ENCODE data around the gene RHOG. TPM values are rescaled to one million over a fixed set of nuclear protein-coding genes. Genes with fewer than 3 reads are reported as not detected.

Gene RHOG
- total RNA-seq, 2 donors from 2014 or later, result 59.8 to 63.3 TPM

DNA sequence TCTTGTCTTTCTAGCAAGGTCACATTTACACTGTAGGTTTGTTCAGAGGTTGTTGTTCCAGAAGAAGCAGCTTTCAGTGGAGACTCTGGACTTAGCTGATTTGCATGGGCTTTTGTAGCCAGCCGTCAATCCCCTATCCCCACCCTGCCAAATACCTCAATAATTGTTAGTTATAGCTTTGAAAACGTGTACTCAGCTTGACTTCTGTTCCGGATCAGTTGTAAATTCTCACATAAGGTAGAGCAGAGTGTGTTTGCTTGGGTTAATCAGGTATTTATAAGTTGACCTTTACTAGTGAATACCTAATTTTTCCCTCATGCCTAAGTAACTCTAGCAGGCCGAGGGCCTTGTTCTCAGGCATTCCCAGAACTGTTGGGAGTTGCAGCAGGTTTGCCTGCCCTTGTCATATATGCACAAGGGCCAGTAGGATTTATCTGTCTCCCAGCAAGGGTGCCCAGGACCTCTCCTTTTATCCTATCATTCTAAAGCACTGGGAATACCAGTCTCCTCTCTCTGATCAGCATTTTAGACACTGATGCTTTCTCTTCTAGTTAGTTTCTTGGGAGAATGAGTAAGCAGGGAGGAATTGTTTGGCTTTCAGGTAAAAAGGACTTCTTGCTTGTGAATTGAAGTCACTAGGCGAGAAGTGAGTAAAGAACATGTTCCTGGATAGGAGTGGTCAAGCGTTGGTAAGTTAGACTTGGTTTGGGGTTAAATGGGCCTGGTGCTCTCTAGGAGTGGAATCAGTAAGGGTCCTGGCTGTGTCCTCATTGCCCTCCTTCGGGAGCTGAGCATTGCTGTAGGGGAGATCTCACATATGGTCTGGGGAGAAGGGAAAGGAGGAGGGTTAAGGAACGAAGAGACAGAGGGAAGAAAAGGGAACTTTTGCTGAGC lies 36.9 kb upstream of the RHOG start:
- H3K9ac ChIP-seq (ENCODE audit: low read depth in 2 of 2, low read length in 2 of 2), result peak overlapping the region in 1 of 2 donors; percentile 24
- TF ChIP-seq, protein P1, sequence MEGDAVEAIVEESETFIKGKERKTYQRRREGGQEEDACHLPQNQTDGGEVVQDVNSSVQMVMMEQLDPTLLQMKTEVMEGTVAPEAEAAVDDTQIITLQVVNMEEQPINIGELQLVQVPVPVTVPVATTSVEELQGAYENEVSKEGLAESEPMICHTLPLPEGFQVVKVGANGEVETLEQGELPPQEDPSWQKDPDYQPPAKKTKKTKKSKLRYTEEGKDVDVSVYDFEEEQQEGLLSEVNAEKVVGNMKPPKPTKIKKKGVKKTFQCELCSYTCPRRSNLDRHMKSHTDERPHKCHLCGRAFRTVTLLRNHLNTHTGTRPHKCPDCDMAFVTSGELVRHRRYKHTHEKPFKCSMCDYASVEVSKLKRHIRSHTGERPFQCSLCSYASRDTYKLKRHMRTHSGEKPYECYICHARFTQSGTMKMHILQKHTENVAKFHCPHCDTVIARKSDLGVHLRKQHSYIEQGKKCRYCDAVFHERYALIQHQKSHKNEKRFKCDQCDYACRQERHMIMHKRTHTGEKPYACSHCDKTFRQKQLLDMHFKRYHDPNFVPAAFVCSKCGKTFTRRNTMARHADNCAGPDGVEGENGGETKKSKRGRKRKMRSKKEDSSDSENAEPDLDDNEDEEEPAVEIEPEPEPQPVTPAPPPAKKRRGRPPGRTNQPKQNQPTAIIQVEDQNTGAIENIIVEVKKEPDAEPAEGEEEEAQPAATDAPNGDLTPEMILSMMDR (IDR thresholded peaks at IDR 0.05), result no peak
- H3K27ac ChIP-seq, result no peak overlapping the region
- no peaks in the 10 kb centered on the region for H3K27me3 ChIP-seq
- H3K36me3 ChIP-seq, result no peaks in the 10 kb centered on the region
- peaks cover 12% of the 10 kb centered on the region for H3K4me1 ChIP-seq
- no peak overlapping the region for H3K4me3 ChIP-seq
- H3K9me3 ChIP-seq, result no peaks in the 10 kb centered on the region
- intact Hi-C loops (cut with DNase I), result no loop called here
- DNase-seq, result no peak

DNA sequence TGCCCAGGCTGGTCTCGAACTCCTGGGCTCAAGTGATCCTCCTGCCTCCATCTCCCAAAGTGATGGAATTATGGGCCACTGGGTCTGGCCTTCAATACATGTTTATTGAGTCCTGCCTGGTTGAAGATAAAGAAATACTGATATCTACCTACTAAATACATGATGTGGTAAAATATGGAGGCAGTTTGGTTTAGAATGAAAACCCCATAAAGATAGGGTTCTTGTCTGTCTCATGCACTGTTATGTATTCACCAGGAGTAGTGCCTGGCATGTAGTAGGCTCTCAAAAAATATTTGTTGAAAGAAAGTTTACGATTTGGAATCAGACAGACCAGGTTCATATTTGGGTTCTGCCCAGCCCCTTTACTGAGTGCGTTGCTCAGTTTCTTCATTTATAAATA lies 35.9 kb upstream of the RHOG start:
- Histone ChIP-seq H3K9me3 (no peaks in the 10 kb centered on the region), H3K4me1 (peaks cover 12% of the 10 kb centered on the region), H3K27ac (no peak overlapping the region), H3K36me3 (no peaks in the 10 kb centered on the region), H3K27me3 (no peaks in the 10 kb centered on the region), H3K4me3 (no peak overlapping the region), H3K9ac (ENCODE audit: low read depth in 2 of 2, low read length in 2 of 2) (no peak overlapping the region)
- TF ChIP-seq, protein P1 (IDR thresholded peaks at IDR 0.05), result no peak
- DNase-seq, result no peak
- intact Hi-C loops (cut with DNase I), result no loop called here

DNA sequence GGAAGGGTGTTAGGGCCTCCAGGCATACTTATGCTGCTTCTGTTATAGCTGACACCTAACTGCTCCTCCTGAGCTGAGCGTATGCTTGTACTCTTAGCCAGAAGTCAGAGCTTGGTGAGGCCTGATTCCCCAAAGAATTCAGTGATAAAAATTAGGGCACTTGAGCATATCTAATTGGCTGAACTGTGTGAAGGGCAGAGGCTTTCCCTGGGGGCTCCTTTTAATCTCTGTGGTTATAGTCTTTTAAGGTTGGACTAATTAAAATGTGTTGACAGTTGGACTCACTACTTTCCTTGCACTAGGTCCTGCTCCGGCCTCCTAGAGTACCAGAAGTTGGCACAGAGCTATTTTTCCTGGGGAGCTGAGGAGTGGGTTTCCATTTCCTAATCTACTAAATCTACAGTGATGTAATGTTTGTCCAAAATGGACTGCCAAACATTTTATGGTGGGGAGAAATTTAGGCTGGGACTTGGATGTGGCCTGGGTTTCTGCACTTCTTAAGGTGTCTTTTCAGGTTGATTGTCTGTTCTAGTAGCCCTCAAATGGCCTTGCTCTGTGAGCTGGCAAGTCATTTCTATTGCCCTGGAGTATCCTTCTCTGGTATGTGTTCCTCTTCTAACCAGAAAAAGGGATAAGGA lies 33.1 kb upstream of the RHOG start:
- no peaks in the 10 kb centered on the region for H3K9me3 ChIP-seq
- H3K27ac ChIP-seq, result no peak overlapping the region
- H3K4me1 ChIP-seq, result no peaks in the 10 kb centered on the region
- H3K27me3 ChIP-seq, result no peaks in the 10 kb centered on the region
- no peak overlapping the region for H3K9ac ChIP-seq (ENCODE audit: low read depth in 2 of 2, low read length in 2 of 2)
- no peaks in the 10 kb centered on the region for H3K36me3 ChIP-seq
- no peak for DNase-seq
- H3K4me3 ChIP-seq, result no peak overlapping the region
- TF ChIP-seq, protein P1 (IDR thresholded peaks at IDR 0.05), result no peak
- intact Hi-C loops (cut with DNase I), result no loop called here

DNA sequence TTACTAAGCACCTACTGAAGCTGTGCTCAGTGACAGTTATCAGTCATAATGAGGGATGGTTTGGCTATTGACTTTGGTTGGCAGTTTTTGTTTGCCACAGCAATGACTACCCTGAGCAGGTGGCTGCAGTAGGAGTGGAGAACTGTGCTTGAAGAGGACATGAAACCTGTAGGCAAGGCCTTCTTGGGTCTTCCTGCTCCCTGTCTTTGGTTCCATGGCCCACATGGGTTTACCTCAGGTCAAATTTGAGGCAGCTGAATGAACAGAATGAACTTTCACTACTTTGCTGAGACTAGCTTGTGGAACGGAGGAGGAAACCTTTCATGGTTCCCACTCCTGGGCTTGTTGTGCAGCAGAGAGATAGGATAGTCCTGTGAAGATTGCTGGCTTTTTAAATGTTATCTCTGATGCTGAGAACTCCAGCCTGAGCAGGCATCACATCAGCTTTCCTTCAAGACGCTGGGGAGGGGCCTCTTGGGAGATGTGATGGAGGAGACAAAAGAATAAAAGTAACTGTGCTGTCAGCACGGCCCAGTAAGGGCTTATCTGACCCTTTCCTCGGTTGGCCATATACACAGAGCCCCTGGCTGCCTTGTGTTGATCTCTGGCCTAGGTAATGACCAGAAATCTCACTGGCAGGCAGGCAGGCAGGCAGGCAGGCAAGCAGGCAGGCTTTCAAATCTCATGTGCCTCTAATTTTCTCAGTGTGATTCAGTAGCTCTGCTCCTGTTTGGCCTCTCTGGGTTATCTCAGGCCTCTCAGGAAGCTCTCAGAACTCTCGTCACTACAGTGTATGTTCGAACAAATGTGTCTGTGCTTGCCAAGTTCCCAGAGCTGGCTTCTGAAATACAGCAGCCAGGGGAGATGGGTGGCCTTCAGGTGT lies 26.7 kb upstream of the RHOG start:
- Histone ChIP-seq H3K27ac (no peak overlapping the region), H3K9me3 (no peaks in the 10 kb centered on the region), H3K36me3 (no peaks in the 10 kb centered on the region), H3K9ac (ENCODE audit: low read depth in 2 of 2, low read length in 2 of 2) (no peak overlapping the region), H3K4me1 (peaks cover 12% of the 10 kb centered on the region), H3K27me3 (no peaks in the 10 kb centered on the region), H3K4me3 (no peak overlapping the region)
- no peak for DNase-seq
- intact Hi-C loops (cut with DNase I), result no loop called here
- TF ChIP-seq, protein P1 (IDR thresholded peaks at IDR 0.05), result no peak

DNA sequence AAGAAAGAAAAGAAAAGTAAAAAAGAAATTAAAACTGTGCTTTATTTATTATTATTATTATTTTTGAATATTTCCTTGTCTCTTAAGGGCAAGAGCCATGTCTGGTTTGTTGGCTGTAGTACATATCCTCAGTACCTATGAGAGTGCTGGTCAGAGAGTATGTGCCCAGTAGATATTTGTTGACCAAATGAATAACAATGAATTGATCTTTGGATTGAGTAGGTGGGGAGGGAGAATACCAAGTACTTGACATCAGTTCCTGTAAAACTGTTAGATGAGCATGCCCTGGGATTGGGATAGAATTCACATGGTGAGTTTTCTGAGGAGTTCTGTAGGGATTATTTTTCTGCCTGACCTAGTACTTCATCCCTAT lies 26.1 kb upstream of the RHOG start:
- H3K27ac ChIP-seq, result no peak overlapping the region
- DNase-seq, result no peak
- H3K27me3 ChIP-seq, result no peaks in the 10 kb centered on the region
- H3K4me1 ChIP-seq, result peaks cover 12% of the 10 kb centered on the region
- H3K36me3 ChIP-seq, result no peaks in the 10 kb centered on the region
- no peak overlapping the region for H3K4me3 ChIP-seq
- no peak overlapping the region for H3K9ac ChIP-seq (ENCODE audit: low read depth in 2 of 2, low read length in 2 of 2)
- TF ChIP-seq, protein P1 (IDR thresholded peaks at IDR 0.05), result no peak
- H3K9me3 ChIP-seq, result no peaks in the 10 kb centered on the region
- intact Hi-C loops (cut with DNase I), result no loop called here

Data from colonic mucosa (tissue), 4 donors.